Effector memory CD4-positive, alpha-beta T cell (primary cell): ENCODE data around the gene OPN1MW3.
"Not testable (repeated sequence)": the region's sequence is repeated elsewhere in the genome, so short reads cannot be mapped to it uniquely, and the experiment has no call there.

ENCODE experiments used
- DNase-seq, 3 donors: peaks; one replicate each; pipeline ENCODE4 v3.0.0-alpha.2; 2020
- H3K27ac ChIP-seq: 2 replicates; pipeline ENCODE4 v1.7.0; 2013; ENCODE audit warnings: mild to moderate bottlenecking, low read length, moderate library complexity; ENCODE audit not compliant: insufficient read depth, poor library complexity, severe bottlenecking
- H3K27me3 ChIP-seq: replicated peaks from 2 replicates; pipeline ENCODE4 v1.7.0; 2013; ENCODE audit warnings: mild to moderate bottlenecking, low read length; ENCODE audit not compliant: insufficient read depth, control insufficient read depth, poor library complexity, severe bottlenecking
- H3K36me3 ChIP-seq: 2 replicates; pipeline ENCODE4 v1.7.0; 2013; ENCODE audit warnings: mild to moderate bottlenecking, low read length, moderate library complexity; ENCODE audit not compliant: control insufficient read depth, insufficient read depth
- H3K4me1 ChIP-seq: 2 replicates; pipeline ENCODE4 v1.7.0; 2013; ENCODE audit warnings: low read length, mild to moderate bottlenecking; ENCODE audit not compliant: control insufficient read depth, insufficient read depth, poor library complexity, severe bottlenecking
- H3K4me3 ChIP-seq: 2 replicates; pipeline ENCODE4 v1.7.0; 2013; ENCODE audit warnings: low read length, low read depth, mild to moderate bottlenecking; ENCODE audit not compliant: insufficient read depth, poor library complexity, severe bottlenecking
- H3K9me3 ChIP-seq: 2 replicates; pipeline ENCODE4 v1.7.0; 2013; ENCODE audit warnings: mild to moderate bottlenecking, low read length, moderate library complexity; ENCODE audit not compliant: control insufficient read depth
- total RNA-seq, 3 donors: gene quantifications; one replicate each; lab custom pipeline; 2026; lab: John Stamatoyannopoulos, UW

Gene OPN1MW3
- 0 reads per million in 3 donors for total RNA-seq

- DNase-seq, H3K9me3 ChIP-seq, H3K27me3 ChIP-seq: not testable (repeated sequence)
These were observed at the start of gene OPN1MW3 for GRCh38 chrX:154257282-154257681. TSS of gene OPN1MW3 (plus strand) at chrX:154257582. CDS start at chrX:154257620, 38 bp downstream.

GRCh38 chrX:154209670-154210418 is 47.5 kb upstream of the OPN1MW3 start:
- H3K27me3 ChIP-seq, H3K36me3 ChIP-seq, H3K27ac ChIP-seq, H3K9me3 ChIP-seq, H3K4me1 ChIP-seq, DNase-seq, H3K4me3 ChIP-seq: not testable (repeated sequence)

More at GRCh38 chrX:154257282-154257681, at the start of gene OPN1MW3:
- not testable (repeated sequence) for H3K27ac ChIP-seq, H3K36me3 ChIP-seq, H3K4me1 ChIP-seq, H3K4me3 ChIP-seq

- not testable (repeated sequence) for H3K27ac ChIP-seq, H3K27me3 ChIP-seq, H3K4me1 ChIP-seq, DNase-seq, H3K4me3 ChIP-seq, H3K9me3 ChIP-seq, H3K36me3 ChIP-seq
These were observed 46.3 kb upstream of the OPN1MW3 start for GRCh38 chrX:154211057-154211456.

- not testable (repeated sequence) for H3K4me3 ChIP-seq, H3K4me1 ChIP-seq, DNase-seq, H3K27ac ChIP-seq, H3K9me3 ChIP-seq, H3K36me3 ChIP-seq, H3K27me3 ChIP-seq
These were observed 45.9 kb upstream of the OPN1MW3 start for GRCh38 chrX:154211499-154211898.

GRCh38 chrX:154219456-154219855 is 37.9 kb upstream of the OPN1MW3 start, which contains the start of gene OPN1MW2:
TSS of gene OPN1MW2 (plus strand) at chrX:154219756. CDS start at chrX:154219816, 60 bp downstream.
- H3K36me3 ChIP-seq, H3K4me3 ChIP-seq, H3K27me3 ChIP-seq, H3K4me1 ChIP-seq, H3K27ac ChIP-seq, H3K9me3 ChIP-seq, DNase-seq: not testable (repeated sequence)

GRCh38 chrX:154225292-154225691 is 32.1 kb upstream of the OPN1MW3 start:
- not testable (repeated sequence) for DNase-seq, H3K9me3 ChIP-seq, H3K4me1 ChIP-seq, H3K27me3 ChIP-seq, H3K27ac ChIP-seq, H3K36me3 ChIP-seq, H3K4me3 ChIP-seq

GRCh38 chrX:154226706-154227105 is 30.7 kb upstream of the OPN1MW3 start:
- not testable (repeated sequence) for H3K4me1 ChIP-seq

GRCh38 chrX:154231443-154231842 is 25.9 kb upstream of the OPN1MW3 start:
- H3K36me3 ChIP-seq, H3K9me3 ChIP-seq, H3K4me1 ChIP-seq, H3K4me3 ChIP-seq, DNase-seq, H3K27me3 ChIP-seq, H3K27ac ChIP-seq: not testable (repeated sequence)

More at GRCh38 chrX:154226706-154227105, 30.7 kb upstream of the OPN1MW3 start:
- H3K4me3 ChIP-seq, H3K27me3 ChIP-seq, H3K27ac ChIP-seq, H3K9me3 ChIP-seq, H3K36me3 ChIP-seq, DNase-seq: not testable (repeated sequence)

- not testable (repeated sequence) for H3K4me1 ChIP-seq, H3K27me3 ChIP-seq, H3K9me3 ChIP-seq, H3K36me3 ChIP-seq, DNase-seq, H3K27ac ChIP-seq, H3K4me3 ChIP-seq
These were observed 23.8 kb upstream of the OPN1MW3 start for GRCh38 chrX:154233620-154234019.

- not testable (repeated sequence) for DNase-seq, H3K36me3 ChIP-seq, H3K4me1 ChIP-seq, H3K27ac ChIP-seq, H3K4me3 ChIP-seq, H3K27me3 ChIP-seq, H3K9me3 ChIP-seq
These were observed 18.3 kb upstream of the OPN1MW3 start for GRCh38 chrX:154238939-154239559.
